GM12864 (cell line): ENCODE measurements around the gene ANKRD28.

Source experiments
- DNase-seq: peaks from one replicate; pipeline ENCODE4 v3.0.0-alpha.2; 2011; ENCODE audit warnings: low read depth
- H3K4me3 ChIP-seq: 2 replicates; pipeline ENCODE4 v1.5.1; 2011; ENCODE audit warnings: mild to moderate bottlenecking, low read depth, low read length, control low read depth
- CTCF ChIP-seq: IDR thresholded peaks from 2 replicates; pipeline ENCODE4 v1.5.1; 2011; ENCODE audit warnings: low read depth, mild to moderate bottlenecking, moderate library complexity, low read length, control low read depth, inconsistent platforms; ENCODE audit errors: missing control alignments

The ANKRD28 gene

GRCh38 chr3:15804553-15805095 lies 6.8 kb upstream of the ANKRD28 start:
- no peak for DNase-seq
- no peak overlapping the region for H3K4me3 ChIP-seq
- no peak for TF ChIP-seq CTCF

GRCh38 chr3:15803921-15804320 lies 6.1 kb upstream of the ANKRD28 start:
- TF ChIP-seq CTCF: no peak
- H3K4me3 ChIP-seq: no peak overlapping the region
- no peak for DNase-seq

GRCh38 chr3:15801298-15801697 lies 3.5 kb upstream of the ANKRD28 start:
- no peak for TF ChIP-seq CTCF
- no peak for DNase-seq
- H3K4me3 ChIP-seq: no peak overlapping the region

- TF ChIP-seq CTCF: no peak
- H3K4me3 ChIP-seq: no peak overlapping the region
- no peak for DNase-seq
These were observed 3.0 kb upstream of the ANKRD28 start for GRCh38 chr3:15800780-15801179.

GRCh38 chr3:15800327-15800726 lies 2.5 kb upstream of the ANKRD28 start:
- H3K4me3 ChIP-seq: no peak overlapping the region
- no peak for DNase-seq
- TF ChIP-seq CTCF: no peak

- DNase-seq: no peak
- no peak overlapping the region for H3K4me3 ChIP-seq
- TF ChIP-seq CTCF: no peak
These were observed 910 bp upstream of the ANKRD28 start for GRCh38 chr3:15798533-15799245.
